Calu3 (cell line): ENCODE results near the gene SMCR8. TPM values are rescaled to one million over a fixed set of nuclear protein-coding genes. Genes with fewer than 3 reads are reported as not detected.
"Not testable (repeated sequence)": the region's sequence is repeated elsewhere in the genome, so short reads cannot be mapped to it uniquely, and the experiment has no call there.

Experiments used
- BruUV-seq: library from RNA; stranded (reverse); fragments of 400-500 nt; replicated peaks from 2 replicates; lab custom pipeline; 2021; lab: Mats Ljungman, UMichigan
- CTCF ChIA-PET: fragments of 300-600 bp; sonication (Branson Sonifier 250); formaldehyde crosslinking; loops from one replicate; lab custom pipeline; 2022; ENCODE audit warnings: antibody characterized with exemption; lab: Charles Lee
- DNase-seq: peaks from one replicate; pipeline ENCODE4 v3.0.0; 2022
- H3K27ac Mint-ChIP-seq: one replicate; pipeline ENCODE4 v1.8.0; 2022; ENCODE audit warnings: mixed read lengths; ENCODE audit not compliant: unreplicated experiment
- H3K27me3 Mint-ChIP-seq: one replicate; pipeline ENCODE4 v1.8.0; 2022; ENCODE audit warnings: mixed read lengths; ENCODE audit not compliant: unreplicated experiment
- H3K36me3 Mint-ChIP-seq: one replicate; pipeline ENCODE4 v1.8.0; 2022; ENCODE audit warnings: mild to moderate bottlenecking, moderate library complexity, mixed read lengths; ENCODE audit not compliant: insufficient read depth, unreplicated experiment
- H3K4me1 Mint-ChIP-seq: one replicate; pipeline ENCODE4 v1.8.0; 2022; ENCODE audit warnings: mild to moderate bottlenecking, low read depth, mixed read lengths; ENCODE audit not compliant: unreplicated experiment
- H3K4me3 Mint-ChIP-seq: one replicate; pipeline ENCODE4 v1.8.0; 2022; ENCODE audit warnings: mild to moderate bottlenecking, low read depth, moderate library complexity, mixed read lengths; ENCODE audit not compliant: unreplicated experiment
- H3K9me3 Mint-ChIP-seq: one replicate; pipeline ENCODE4 v1.8.0; 2022; ENCODE audit warnings: low read depth, mixed read lengths; ENCODE audit not compliant: unreplicated experiment
- CTCF ChIP-seq: fragments of 200-600 bp; IDR thresholded peaks from one replicate; pipeline ENCODE4 v1.8.0; 2022; ENCODE audit warnings: antibody characterized with exemption; ENCODE audit not compliant: unreplicated experiment
- intact Hi-C: fragments of 100-400 bp; cut with micrococcal nuclease; formaldehyde crosslinking; loops from one replicate; pipeline ENCODE4 v1.10.0; 2022; ENCODE audit not compliant: unreplicated experiment
- total RNA-seq: library from RNA; stranded (reverse); gene quantifications from 2 replicates; pipeline ENCODE4 v1.2.3, GENCODE V29; 2022

SMCR8 gene
- total RNA-seq, 1 experiment from 2014 or later, result 20.4 TPM

- intact Hi-C loops, result no loop called here
- no peaks in the 10 kb centered on the region for H3K9me3 Mint-ChIP-seq
- CTCF ChIA-PET, result no interaction called here
- no peaks in the 10 kb centered on the region for H3K4me1 Mint-ChIP-seq
- TF ChIP-seq CTCF, result no peak
- no peak for DNase-seq
- BruUV-seq, result no TSS peak
- H3K36me3 Mint-ChIP-seq, result peaks cover 35% of the 10 kb centered on the region
- no peak overlapping the region for H3K4me3 Mint-ChIP-seq
- no peak overlapping the region for H3K27ac Mint-ChIP-seq
- no peaks in the 10 kb centered on the region for H3K27me3 Mint-ChIP-seq
Measured at GRCh38 chr17:18280766-18281371, 34.2 kb upstream of the SMCR8 start.

DNA sequence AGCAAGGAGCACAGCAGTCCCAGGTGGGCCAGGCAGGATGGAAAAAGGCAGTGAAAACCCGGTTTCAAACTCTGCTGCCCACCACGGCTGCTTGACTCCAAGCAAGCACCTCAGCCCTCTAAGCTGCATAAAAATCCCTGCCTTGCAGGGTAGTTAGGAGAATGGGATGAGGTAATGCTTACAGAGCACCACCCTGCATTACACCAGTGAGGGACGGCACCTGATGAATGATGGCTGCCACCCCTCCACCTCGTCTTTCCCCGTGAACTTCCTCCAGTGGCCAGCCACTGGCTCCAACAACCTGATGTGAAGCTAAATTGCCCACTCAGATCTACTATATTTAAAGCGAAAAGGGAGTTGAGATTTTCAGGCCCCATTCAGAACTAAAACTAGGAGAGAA, 33.3 kb upstream of the SMCR8 start:
- no TSS peak for BruUV-seq
- Mint-ChIP-seq H3K9me3 (no peaks in the 10 kb centered on the region), H3K27ac (no peak overlapping the region), H3K4me3 (no peak overlapping the region), H3K36me3 (peaks cover 28% of the 10 kb centered on the region), H3K4me1 (no peaks in the 10 kb centered on the region), H3K27me3 (no peaks in the 10 kb centered on the region)
- intact Hi-C loops, result no loop called here
- DNase-seq, result no peak
- no peak for TF ChIP-seq CTCF
- CTCF ChIA-PET, result no interaction called here

GRCh38 chr17:18285296-18285695, 29.8 kb upstream of the SMCR8 start:
- TF ChIP-seq CTCF, result no peak
- peaks cover 21% of the 10 kb centered on the region for H3K36me3 Mint-ChIP-seq

GRCh38 chr17:18291718-18292540, 23.2 kb upstream of the SMCR8 start:
- Mint-ChIP-seq H3K27ac (no peak overlapping the region), H3K27me3 (no peaks in the 10 kb centered on the region), H3K4me3 (no peak overlapping the region), H3K36me3 (peaks cover 20% of the 10 kb centered on the region), H3K9me3 (no peaks in the 10 kb centered on the region), H3K4me1 (no peaks in the 10 kb centered on the region)
- intact Hi-C loops, result no loop called here
- DNase-seq, result no peak
- CTCF ChIA-PET, result no interaction called here
- no peak for TF ChIP-seq CTCF
- BruUV-seq, result no TSS peak

More at GRCh38 chr17:18285296-18285695, 29.8 kb upstream of the SMCR8 start:
- Mint-ChIP-seq H3K4me1 (no peaks in the 10 kb centered on the region), H3K4me3 (no peak overlapping the region), H3K27me3 (no peaks in the 10 kb centered on the region), H3K9me3 (no peaks in the 10 kb centered on the region), H3K27ac (no peak overlapping the region)
- intact Hi-C loops, result no loop called here
- CTCF ChIA-PET, result no interaction called here
- no peak for DNase-seq
- no TSS peak for BruUV-seq

GRCh38 chr17:18298061-18298460, 17.0 kb upstream of the SMCR8 start:
- H3K9me3 Mint-ChIP-seq, H3K4me1 Mint-ChIP-seq, CTCF ChIA-PET, BruUV-seq, intact Hi-C loops, DNase-seq, H3K4me3 Mint-ChIP-seq, H3K27ac Mint-ChIP-seq, H3K27me3 Mint-ChIP-seq: not testable (repeated sequence)
- peaks cover 27% of the 10 kb centered on the region for H3K36me3 Mint-ChIP-seq
